H4 (cell line): ENCODE measurements around the gene SMIM41. TPM values are rescaled to one million over a fixed set of nuclear protein-coding genes. Genes with fewer than 3 reads are reported as not detected.
A peak's percentile ranks its signal among the peaks of the same experiment; 100 is the strongest.

Experiments
- DNase-seq: peaks from one replicate; pipeline ENCODE4 v3.0.0-alpha.2; 2015; ENCODE audit warnings: low spot score
- total RNA-seq: library from RNA; depleted of rRNA; stranded (reverse); fragments of >200 nt; shearing (Covaris generic); gene quantifications from 2 replicates; pipeline ENCODE4 v1.2.3, GENCODE V29; 2014; rRNA removed

Gene SMIM41
- total RNA-seq, 1 experiment from 2014 or later, result not detected

- DNase-seq, result no peak
Observed at GRCh38 chr12:52146822-52147366, 67.4 kb downstream of the SMIM41 start.

- DNase-seq, result peak; percentile 97
Observed at GRCh38 chr12:52147367-52147963, 68.0 kb downstream of the SMIM41 start.

GRCh38 chr12:52147964-52148463, 68.5 kb downstream of the SMIM41 start:
- DNase-seq, result no peak

GRCh38 chr12:52148464-52149181, 69.1 kb downstream of the SMIM41 start:
- peak; percentile 89 for DNase-seq

GRCh38 chr12:52149182-52149641, 69.7 kb downstream of the SMIM41 start:
- DNase-seq, result no peak

- no peak for DNase-seq
Observed at GRCh38 chr12:52149651-52150241, 70.2 kb downstream of the SMIM41 start.

GRCh38 chr12:52151153-52151836, 71.8 kb downstream of the SMIM41 start:
- DNase-seq, result no peak

GRCh38 chr12:52151837-52152783, 72.6 kb downstream of the SMIM41 start:
- peak; percentile 72 for DNase-seq

GRCh38 chr12:52152905-52153317, 73.4 kb downstream of the SMIM41 start:
- no peak for DNase-seq

- DNase-seq, result no peak
Observed at GRCh38 chr12:52155048-52155868, 75.8 kb downstream of the SMIM41 start.

- DNase-seq, result no peak
Observed at GRCh38 chr12:52156311-52156710, 76.8 kb downstream of the SMIM41 start.

GRCh38 chr12:52156757-52157565, 77.5 kb downstream of the SMIM41 start:
- peak; percentile 51 for DNase-seq

- no peak for DNase-seq
Observed at GRCh38 chr12:52157566-52158150, 78.2 kb downstream of the SMIM41 start.

Other genes starting within 250 kb of the SMIM41 start
- not detected in 2 replicates for gene FIGNL2, start 231.0 kb upstream of the SMIM41 start, total RNA-seq
- gene ANKRD33, start 191.6 kb upstream of the SMIM41 start, total RNA-seq, result not detected in 2 replicates
- 4.1 and 4.8 TPM in 2 replicates for gene ACVRL1, start 172.2 kb upstream of the SMIM41 start, total RNA-seq
- 3.8 and 6.1 TPM in 2 replicates for gene ACVR1B, start 128.0 kb upstream of the SMIM41 start, total RNA-seq
- 0.35 and 1.8 TPM in 2 replicates for gene TAMALIN, start 72.8 kb upstream of the SMIM41 start, total RNA-seq
- 0.16 and 0.54 TPM in 2 replicates for gene NR4A1, start 28.3 kb upstream of the SMIM41 start, total RNA-seq
- gene ATG101, start 9.7 kb upstream of the SMIM41 start, total RNA-seq, result 57.5 and 63.0 TPM in 2 replicates
- gene KRT80, start 112.3 kb downstream of the SMIM41 start, total RNA-seq, result 4.7 and 6.9 TPM in 2 replicates
- 0.29 and 1.7 TPM in 2 replicates for gene KRT7, start 153.5 kb downstream of the SMIM41 start, total RNA-seq
- gene KRT86, start 194.9 kb downstream of the SMIM41 start, total RNA-seq, result 0.31 and 0.93 TPM in 2 replicates
- gene KRT81, start 211.8 kb downstream of the SMIM41 start, total RNA-seq, result 5.7 and 10.8 TPM in 2 replicates
- gene KRT83, start 241.7 kb downstream of the SMIM41 start, total RNA-seq, result not detected in 2 replicates